Measurements from ENCODE around the gene SLC39A7.

DNA sequence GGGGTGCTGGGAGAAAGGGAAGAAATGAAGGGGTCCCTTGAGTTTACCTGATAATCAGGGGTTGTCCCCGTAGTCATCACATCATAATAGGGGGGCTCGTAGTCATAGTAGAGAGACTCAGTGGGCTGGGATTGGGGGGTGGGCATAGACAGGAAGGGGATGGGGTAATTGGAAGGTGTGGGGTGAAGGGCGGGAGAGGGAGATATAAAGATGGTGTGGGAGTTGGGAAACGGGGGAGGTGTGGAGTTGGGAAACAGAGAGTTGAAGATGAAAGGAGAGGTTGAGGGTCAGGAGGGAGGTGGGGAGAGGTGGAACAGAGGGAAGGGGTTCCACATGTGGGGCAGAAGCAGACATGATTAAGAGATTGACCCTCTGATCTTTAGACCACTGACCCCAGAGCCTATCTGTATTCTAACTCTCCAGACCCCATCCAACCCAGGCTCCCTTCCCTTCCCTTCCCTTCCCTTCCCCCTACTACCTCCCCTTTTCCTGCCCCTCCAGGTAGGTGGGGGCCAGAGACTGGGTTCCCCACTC, 14.9 kb upstream of the SLC39A7 start:
- TF ChIP-seq POLR2A (IDR thresholded peaks at IDR 0.05; ENCODE audit: low read length) (no peak), KDM1A (IDR thresholded peaks at IDR 0.05; ENCODE audit: low read depth) (no peak), EP300 (IDR thresholded peaks at IDR 0.05) (no peak), SMC3 (IDR thresholded peaks at IDR 0.05) (no peak), ZSCAN20 (CRISPR knock-in tag; IDR thresholded peaks at IDR 0.05) (no peak), ESRRA (IDR thresholded peaks at IDR 0.05; ENCODE audit: borderline replicate concordance, low read length) (no peak), CHD2 (IDR thresholded peaks at IDR 0.05; ENCODE audit: low read length, partially characterized antibody) (no peak), JUN (IDR thresholded peaks at IDR 0.05) (no peak), PBX3 (IDR thresholded peaks at IDR 0.05) (no peak), CHD4 (IDR thresholded peaks at IDR 0.05; ENCODE audit: borderline replicate concordance) (no peak), HDAC2 (IDR thresholded peaks at IDR 0.05) (no peak), MAFK (IDR thresholded peaks at IDR 0.05; ENCODE audit: partially characterized antibody) (no peak)
- TF ChIP-seq, protein P1, sequence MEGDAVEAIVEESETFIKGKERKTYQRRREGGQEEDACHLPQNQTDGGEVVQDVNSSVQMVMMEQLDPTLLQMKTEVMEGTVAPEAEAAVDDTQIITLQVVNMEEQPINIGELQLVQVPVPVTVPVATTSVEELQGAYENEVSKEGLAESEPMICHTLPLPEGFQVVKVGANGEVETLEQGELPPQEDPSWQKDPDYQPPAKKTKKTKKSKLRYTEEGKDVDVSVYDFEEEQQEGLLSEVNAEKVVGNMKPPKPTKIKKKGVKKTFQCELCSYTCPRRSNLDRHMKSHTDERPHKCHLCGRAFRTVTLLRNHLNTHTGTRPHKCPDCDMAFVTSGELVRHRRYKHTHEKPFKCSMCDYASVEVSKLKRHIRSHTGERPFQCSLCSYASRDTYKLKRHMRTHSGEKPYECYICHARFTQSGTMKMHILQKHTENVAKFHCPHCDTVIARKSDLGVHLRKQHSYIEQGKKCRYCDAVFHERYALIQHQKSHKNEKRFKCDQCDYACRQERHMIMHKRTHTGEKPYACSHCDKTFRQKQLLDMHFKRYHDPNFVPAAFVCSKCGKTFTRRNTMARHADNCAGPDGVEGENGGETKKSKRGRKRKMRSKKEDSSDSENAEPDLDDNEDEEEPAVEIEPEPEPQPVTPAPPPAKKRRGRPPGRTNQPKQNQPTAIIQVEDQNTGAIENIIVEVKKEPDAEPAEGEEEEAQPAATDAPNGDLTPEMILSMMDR (IDR thresholded peaks at IDR 0.05), result no peak
- TF ChIP-seq, protein P2, sequence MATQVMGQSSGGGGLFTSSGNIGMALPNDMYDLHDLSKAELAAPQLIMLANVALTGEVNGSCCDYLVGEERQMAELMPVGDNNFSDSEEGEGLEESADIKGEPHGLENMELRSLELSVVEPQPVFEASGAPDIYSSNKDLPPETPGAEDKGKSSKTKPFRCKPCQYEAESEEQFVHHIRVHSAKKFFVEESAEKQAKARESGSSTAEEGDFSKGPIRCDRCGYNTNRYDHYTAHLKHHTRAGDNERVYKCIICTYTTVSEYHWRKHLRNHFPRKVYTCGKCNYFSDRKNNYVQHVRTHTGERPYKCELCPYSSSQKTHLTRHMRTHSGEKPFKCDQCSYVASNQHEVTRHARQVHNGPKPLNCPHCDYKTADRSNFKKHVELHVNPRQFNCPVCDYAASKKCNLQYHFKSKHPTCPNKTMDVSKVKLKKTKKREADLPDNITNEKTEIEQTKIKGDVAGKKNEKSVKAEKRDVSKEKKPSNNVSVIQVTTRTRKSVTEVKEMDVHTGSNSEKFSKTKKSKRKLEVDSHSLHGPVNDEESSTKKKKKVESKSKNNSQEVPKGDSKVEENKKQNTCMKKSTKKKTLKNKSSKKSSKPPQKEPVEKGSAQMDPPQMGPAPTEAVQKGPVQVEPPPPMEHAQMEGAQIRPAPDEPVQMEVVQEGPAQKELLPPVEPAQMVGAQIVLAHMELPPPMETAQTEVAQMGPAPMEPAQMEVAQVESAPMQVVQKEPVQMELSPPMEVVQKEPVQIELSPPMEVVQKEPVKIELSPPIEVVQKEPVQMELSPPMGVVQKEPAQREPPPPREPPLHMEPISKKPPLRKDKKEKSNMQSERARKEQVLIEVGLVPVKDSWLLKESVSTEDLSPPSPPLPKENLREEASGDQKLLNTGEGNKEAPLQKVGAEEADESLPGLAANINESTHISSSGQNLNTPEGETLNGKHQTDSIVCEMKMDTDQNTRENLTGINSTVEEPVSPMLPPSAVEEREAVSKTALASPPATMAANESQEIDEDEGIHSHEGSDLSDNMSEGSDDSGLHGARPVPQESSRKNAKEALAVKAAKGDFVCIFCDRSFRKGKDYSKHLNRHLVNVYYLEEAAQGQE (IDR thresholded peaks at IDR 0.05), result no peak
